Measurements from ENCODE around the gene POLA2.

- TF ChIP-seq ZFP3 (CRISPR knock-in tag; IDR thresholded peaks at IDR 0.05) (no peak), PATZ1 (CRISPR knock-in tag; IDR thresholded peaks at IDR 0.05; ENCODE audit: borderline replicate concordance) (no peak)
- TF ChIP-seq, protein P1, sequence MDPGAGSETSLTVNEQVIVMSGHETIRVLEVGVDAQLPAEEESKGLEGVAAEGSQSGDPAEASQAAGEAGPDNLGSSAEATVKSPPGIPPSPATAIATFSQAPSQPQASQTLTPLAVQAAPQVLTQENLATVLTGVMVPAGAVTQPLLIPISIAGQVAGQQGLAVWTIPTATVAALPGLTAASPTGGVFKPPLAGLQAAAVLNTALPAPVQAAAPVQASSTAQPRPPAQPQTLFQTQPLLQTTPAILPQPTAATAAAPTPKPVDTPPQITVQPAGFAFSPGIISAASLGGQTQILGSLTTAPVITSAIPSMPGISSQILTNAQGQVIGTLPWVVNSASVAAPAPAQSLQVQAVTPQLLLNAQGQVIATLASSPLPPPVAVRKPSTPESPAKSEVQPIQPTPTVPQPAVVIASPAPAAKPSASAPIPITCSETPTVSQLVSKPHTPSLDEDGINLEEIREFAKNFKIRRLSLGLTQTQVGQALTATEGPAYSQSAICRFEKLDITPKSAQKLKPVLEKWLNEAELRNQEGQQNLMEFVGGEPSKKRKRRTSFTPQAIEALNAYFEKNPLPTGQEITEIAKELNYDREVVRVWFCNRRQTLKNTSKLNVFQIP (CRISPR knock-in tag; IDR thresholded peaks at IDR 0.05; ENCODE audit: borderline replicate concordance, low read depth) = no peak
- TF ChIP-seq, protein P2, sequence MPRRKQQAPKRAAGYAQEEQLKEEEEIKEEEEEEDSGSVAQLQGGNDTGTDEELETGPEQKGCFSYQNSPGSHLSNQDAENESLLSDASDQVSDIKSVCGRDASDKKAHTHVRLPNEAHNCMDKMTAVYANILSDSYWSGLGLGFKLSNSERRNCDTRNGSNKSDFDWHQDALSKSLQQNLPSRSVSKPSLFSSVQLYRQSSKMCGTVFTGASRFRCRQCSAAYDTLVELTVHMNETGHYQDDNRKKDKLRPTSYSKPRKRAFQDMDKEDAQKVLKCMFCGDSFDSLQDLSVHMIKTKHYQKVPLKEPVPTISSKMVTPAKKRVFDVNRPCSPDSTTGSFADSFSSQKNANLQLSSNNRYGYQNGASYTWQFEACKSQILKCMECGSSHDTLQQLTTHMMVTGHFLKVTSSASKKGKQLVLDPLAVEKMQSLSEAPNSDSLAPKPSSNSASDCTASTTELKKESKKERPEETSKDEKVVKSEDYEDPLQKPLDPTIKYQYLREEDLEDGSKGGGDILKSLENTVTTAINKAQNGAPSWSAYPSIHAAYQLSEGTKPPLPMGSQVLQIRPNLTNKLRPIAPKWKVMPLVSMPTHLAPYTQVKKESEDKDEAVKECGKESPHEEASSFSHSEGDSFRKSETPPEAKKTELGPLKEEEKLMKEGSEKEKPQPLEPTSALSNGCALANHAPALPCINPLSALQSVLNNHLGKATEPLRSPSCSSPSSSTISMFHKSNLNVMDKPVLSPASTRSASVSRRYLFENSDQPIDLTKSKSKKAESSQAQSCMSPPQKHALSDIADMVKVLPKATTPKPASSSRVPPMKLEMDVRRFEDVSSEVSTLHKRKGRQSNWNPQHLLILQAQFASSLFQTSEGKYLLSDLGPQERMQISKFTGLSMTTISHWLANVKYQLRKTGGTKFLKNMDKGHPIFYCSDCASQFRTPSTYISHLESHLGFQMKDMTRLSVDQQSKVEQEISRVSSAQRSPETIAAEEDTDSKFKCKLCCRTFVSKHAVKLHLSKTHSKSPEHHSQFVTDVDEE (CRISPR knock-in tag; IDR thresholded peaks at IDR 0.05) = no peak
Observed at GRCh38 chr11:65295571-65296341, 34.0 kb downstream of the POLA2 start.

All from SK-N-SH treated with all-trans-retinoic acid at 6 μM for 48 hours (cell line).